Measurements from ENCODE around the gene PSME2.
A peak's percentile ranks its signal among the peaks of the same experiment; 100 is the strongest.

The PSME2 gene

DNA sequence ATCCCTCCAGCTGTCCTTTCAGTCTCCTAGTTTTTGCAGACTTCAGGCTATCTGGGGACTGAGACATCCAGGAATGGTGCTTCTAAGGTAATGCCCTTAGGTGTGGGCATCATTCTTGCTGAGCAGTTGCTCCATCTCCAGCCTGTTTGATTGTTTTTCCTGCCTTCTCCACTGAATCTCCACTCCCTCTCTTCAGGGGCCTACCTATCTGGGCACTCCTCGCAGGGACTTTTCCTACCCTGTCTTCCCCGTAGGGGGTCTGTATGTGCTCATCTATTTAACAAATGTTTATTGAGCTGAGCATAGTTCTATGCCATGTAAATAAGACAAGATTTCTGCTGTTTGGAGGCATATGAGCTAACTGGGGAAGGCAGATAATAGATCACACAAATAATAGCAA lies 13.4 kb downstream of the PSME2 start:
- DNase-seq = no peak

DNA sequence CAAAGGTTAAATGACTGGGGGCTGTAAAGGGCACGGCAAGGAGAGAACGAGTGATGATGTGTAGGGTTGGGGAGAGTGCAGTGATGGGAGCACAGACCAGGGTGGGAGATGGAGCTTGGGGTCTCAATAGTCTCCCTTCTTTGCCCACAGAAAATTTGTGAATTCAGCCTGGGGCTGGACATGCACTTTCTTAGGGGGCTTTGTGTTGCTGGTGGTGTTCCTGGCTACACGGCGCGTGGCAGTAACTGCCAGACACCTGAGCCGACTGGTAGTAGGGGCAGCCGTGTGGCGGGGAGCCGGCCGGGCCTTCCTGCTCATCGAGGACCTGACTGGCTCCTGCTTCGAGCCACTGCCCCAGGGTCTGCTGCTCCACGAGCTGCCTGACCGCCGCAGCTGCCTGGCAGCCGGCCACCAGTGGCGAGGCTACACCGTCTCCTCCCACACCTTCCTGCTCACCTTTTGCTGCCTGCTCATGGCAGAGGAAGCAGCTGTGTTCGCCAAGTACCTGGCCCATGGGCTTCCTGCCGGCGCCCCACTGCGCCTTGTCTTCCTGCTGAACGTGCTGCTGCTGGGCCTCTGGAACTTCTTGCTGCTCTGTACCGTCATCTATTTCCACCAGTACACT lies 14.2 kb downstream of the PSME2 start:
- no peak for DNase-seq

GRCh38 chr14:24131549-24131966 lies 14.9 kb downstream of the PSME2 start:
- no peak for DNase-seq

DNA sequence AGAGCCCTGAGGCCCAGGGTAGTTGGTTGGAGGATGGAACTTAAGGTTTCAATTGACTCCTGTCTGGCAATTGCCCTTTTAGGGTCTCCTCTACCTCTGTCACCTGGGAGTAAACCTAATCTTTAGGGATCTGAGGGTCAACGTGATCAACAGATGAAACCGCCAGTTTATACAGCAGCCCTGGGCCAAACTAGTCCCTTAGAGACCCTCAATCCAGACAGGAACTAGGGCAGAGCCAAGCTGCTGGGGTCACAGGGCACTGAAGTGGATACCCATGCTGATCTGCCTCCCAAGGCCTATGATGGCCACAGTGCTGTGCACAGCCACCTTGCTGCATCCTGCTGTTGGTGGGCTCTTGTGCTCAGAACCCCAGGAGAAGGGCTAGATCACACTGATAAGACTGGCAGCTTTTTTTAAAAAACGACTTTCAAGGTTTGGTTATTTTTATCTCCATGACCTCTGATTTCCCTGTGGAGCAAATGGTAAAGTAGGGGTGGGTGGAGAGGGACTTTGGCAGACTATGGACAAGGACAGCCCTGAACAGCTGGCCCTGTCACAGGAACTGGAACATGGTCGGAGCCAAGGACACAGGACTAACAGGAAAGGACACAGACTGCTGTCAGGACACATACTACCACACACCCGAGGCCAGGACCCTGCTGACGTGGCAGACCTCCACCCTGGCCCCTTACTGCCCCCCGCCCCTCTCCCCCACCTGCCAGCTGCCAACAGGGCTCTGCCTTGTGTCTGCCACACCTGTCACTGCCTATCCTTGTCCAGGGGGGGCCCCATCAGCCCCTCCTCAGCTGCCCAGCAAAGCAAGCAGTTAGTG lies 15.5 kb downstream of the PSME2 start:
- no peak for DNase-seq

DNA sequence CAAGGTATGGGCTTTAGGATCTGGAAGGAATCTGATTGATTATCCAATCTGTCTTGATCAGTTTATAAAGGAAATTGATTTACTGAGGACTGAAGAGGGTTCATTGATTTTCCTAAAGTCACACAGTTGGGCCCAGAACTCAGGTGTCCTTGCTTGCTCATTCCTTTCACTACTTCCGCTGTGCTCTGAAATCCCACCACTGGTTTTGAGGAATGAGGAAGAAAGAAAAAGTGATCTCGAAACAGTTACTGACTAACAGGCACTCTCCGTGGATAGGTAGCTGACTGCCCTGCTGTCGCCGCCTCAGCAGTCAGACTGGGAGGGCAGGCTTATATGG lies 16.1 kb downstream of the PSME2 start, which contains the start of gene FITM1:
FITM1 (plus strand) TSS at position 280 of the 337 bp plus-strand sequence. CDS start 905 bp downstream, outside the sequence.
- no peak for DNase-seq

DNA sequence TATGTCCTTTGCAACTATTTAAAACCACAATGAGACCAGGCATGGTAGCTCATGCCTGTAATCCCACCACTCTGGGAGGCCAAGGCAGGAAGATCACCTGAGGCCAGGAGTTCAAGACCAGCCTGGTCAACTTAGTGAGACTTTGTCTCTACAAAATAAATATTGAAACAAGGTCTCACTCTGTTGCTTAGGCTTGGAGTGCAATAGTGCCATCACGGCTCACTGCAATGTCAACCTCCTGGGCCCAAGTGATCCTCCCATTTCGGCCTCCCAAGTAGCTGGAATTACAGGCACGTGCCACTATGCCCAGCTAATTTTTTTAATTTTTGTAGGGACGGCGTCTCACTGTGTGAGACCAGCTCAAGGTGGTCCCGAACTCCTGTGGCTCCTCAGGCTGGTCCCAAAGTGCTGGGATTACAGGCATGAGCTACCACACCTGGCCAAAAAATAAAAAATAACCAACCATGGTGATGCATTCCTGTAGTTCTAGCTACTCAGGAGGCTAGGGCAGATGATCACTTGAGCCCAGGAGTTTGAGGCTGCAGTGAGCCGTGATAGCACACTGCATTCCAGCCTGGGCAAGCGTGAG lies 16.9 kb downstream of the PSME2 start:
- DNase-seq = no peak

DNA sequence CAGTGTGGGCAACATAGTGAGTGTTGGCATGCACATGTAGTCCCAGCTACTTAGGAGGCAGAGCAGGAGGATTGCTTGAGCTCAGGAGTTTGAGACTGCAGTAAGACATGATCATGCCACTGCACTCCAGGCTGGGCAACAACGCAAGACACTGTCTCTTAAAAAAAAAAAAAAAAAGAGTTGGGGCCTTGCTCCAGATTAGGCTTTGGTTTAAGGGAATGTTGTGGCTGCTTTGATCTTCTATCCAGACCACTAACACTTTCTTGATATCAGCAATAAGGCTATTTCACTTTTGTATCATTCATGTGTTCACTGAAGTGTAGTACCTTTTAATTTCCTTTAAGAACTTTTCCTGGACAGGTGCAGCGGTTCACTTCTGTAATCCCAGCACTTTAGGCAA lies 18.7 kb downstream of the PSME2 start:
- no peak for DNase-seq

GRCh38 chr14:24126939-24127338 lies 19.5 kb downstream of the PSME2 start:
- DNase-seq = no peak

GRCh38 chr14:24123424-24124417 lies 22.7 kb downstream of the PSME2 start:
- DNase-seq = no peak

DNA sequence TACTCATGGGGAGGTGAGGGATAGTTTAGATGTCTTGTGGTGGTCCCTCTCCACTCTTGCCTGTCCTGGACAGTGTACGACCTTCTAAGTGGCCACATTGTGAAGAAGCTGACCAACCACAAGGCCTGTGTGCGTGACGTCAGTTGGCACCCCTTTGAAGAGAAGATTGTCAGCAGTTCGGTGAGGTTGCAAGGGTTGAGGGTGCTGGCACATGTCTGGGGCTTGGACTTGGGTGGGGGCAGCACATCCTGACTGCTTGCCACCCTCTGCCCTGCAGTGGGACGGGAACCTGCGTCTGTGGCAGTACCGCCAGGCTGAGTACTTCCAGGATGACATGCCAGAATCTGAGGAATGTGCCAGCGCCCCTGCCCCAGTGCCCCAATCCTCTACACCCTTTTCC lies 23.5 kb downstream of the PSME2 start:
- DNase-seq = no peak

DNA sequence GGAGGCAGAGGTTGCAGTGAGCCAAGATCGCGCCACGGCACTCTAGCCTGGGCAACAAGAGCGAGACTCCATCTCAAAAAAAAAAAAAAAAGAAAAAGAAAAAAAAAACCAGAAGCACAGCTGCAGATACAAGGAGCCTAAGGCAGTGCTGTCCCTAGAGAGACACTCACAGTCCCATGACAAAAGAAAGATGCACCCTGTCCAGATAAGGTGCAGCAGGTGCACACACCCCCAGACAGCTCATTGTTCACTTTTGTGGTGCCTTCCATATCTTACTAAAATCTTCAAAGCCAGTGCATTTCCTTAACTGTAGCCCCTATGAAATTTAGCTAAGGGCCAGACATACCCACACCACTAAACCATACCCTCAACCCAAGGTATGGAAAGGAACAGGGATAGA lies 24.0 kb downstream of the PSME2 start:
- no peak for DNase-seq

DNA sequence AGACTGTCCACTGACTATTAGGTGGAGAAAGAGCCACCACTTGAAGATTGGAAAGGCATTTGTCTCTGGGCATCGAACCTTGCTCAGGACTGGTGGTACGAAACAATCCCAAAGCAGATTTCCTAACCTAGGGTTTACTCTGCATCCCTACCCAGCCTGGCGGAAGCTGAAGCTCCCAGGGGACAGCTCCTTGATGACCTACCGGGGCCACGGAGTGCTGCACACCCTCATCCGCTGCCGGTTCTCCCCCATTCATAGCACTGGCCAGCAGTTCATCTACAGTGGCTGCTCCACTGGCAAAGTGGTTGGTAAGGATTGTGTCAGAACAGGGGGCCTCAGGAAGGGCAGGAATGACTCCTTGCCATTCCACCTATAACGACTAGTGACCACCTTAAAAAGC lies 25.2 kb downstream of the PSME2 start:
- DNase-seq = no peak

- no peak for DNase-seq
Measured at GRCh38 chr14:24119691-24120090, 26.7 kb downstream of the PSME2 start.

- no peak for DNase-seq
Measured at GRCh38 chr14:24117179-24117578, 29.2 kb downstream of the PSME2 start.

DNA sequence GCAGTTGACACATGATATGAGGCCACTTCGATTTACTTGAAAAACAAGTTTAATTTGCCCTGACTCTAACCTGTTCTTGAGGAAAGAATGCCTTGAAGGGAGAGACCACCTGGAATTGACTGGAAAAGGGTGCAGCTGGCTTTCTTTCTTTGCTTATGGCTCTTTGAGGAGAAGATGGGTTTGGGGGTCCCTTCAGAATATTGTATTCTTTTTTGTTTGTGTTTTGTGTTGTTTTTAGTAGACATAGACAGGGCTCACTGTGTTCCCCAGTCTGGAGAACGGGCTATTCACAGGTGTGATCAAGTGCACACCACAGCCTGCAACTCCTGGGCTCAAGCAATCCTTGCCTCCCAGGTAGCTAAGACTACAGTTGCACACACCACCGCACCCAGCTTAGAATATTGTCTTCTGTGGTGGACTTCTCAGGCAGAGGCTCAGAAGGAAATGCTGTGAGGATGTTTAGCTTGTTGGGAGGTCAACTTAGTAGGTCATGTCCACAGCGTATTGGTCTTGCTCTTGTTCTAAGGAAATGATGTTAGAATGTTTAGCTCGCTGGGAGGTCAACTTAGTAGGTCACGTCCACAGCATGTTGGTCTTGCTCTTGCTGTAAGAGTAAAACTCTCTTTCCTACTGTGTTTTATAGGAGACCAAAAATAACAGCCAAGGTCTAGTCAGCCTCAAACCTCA lies 30.1 kb downstream of the PSME2 start:
- no peak for DNase-seq

DNA sequence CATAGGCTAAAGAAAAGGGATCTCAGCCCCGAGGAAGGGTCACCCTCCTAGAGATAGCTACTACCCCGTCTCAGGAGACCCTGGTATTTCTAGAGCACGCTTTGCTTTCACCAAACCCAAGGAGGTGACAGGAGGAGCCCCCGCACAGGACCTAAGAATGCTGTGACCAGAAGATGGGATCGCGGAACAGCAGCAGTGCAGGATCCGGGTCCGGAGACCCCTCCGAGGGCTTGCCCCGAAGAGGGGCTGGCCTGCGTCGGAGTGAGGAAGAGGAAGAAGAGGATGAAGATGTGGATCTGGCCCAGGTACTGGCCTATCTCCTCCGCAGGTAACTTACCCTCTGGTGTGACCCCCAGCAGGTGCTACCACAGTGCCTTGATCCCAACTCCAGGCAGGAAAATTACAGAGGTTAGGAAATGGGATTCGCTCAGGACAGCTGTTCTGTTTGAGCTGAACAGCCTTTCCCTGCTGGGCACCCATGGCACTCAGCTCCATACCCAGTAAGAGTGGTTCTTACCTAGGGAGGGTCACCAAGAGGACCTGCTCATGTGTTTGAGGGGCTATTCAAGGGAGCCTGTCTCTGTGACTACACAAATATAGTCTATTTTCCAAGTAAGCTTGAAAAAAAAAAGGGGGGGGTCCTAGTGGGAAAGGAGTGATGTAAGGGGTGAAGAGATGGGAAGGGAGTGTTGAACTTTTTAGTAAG lies 30.8 kb downstream of the PSME2 start:
- no peak for DNase-seq

GRCh38 chr14:24114532-24115421 lies 31.6 kb downstream of the PSME2 start, which contains the start of the genes DCAF11 and NRL:
TSS of gene DCAF11 (plus strand) at chr14:24114777. CDS start at chr14:24115595, 818 bp downstream.
TSS of gene NRL (minus strand) at chr14:24114949. CDS start at chr14:24082848, 32,101 bp downstream.
- peak; percentile 100 for DNase-seq

DNA sequence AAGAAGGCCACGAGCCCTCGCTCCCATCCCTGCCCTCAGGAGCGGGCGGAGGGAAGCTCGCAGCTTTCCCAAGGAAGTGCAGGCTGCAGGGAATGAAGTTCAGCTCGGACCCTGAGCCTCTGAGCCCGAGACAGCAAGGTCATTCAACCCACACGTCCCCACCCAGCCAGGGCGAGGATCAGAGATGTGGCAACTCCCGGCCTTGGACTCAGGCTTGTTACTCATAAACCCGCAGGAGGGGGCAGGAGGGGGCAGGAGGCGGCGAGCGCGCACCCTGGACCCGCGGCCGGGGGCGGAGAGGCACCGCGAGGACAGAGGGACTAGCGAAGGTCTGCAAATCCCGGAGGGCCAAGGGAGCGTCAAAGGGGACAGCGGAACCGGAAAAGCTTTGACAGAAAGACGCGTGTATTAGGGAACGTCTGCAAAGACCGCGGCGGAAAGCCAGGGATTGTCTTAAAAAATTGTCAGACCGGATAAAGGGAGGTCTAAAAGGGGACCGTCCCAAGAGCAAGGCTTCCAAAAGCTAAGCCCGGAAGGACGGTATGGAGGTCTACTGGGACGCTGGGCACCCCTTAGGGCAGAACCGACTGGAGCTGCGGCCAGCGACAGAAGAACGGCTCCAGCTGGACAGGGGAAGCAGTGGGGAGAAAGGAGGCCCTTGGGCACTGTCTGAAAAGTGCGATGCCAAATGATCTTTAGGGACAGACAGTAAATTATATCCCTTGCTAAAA lies 32.4 kb downstream of the PSME2 start:
- DNase-seq = peak; percentile 88

DNA sequence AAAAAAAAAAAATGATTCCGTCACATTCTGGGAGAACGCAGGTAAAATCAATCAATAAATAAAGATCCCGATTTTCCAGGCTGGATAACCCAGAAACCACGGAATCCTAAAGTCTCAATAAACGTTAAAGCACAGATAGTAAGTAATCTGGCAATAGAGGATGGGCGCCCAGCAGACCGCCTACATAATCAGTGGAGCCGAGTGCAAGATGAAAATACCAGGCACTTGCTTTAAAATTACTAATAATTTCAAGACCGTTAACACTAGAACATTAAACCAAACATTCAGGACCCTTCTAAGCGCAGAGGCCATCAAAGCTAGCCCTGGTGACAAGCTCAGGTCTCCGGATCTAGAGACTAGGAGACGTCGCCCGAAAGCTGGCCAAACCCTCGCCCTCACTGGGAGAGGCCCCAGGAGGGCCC lies 33.0 kb downstream of the PSME2 start:
- peak; percentile 15 for DNase-seq

GRCh38 chr14:24110523-24110922 lies 35.9 kb downstream of the PSME2 start:
- DNase-seq = no peak

All from CD4-positive, alpha-beta T cell treated with Interleukin-21 for 1 hour (primary cell).